Right ventricle myocardium inferior (tissue), 1 donor: ENCODE data around the gene PIBF1. TPM values are rescaled to one million over a fixed set of nuclear protein-coding genes. Genes with fewer than 3 reads are reported as not detected.
A peak's percentile ranks its signal among the peaks of the same experiment; 100 is the strongest.
"Not testable (repeated sequence)": the region's sequence is repeated elsewhere in the genome, so short reads cannot be mapped to it uniquely, and the experiment has no call there.

Source experiments
- ATAC-seq: fragments of 200-7000 bp; cut with Tn5 transposase; one replicate; pipeline ENCODE4 v1.9.1; 2020; ENCODE audit warnings: mild to moderate bottlenecking, moderate library complexity
- DNase-seq: peaks from one replicate; pipeline ENCODE4 v3.0.0; 2021; ENCODE audit errors: missing footprints
- intact Hi-C: fragments of 100-400 bp; cut with DNase I; formaldehyde crosslinking; loops from one replicate; pipeline ENCODE4 v1.11.0; 2022
- total RNA-seq: library from RNA; stranded (reverse); fragmentation: NEBNext Ultra II Directional; extraction: Animal tissue kit (Norgen Biotek cat#: 25700); gene quantifications from one replicate; pipeline ENCODE4 v1.2.1, GENCODE V29; 2021
- donor health status: DM: no; HTN: yes; CAD: no; lungs with severe emphysema.

Gene PIBF1
- total RNA-seq, 1 donor from 2014 or later: 16.3 TPM

GRCh38 chr13:72886272-72887067 is 104.5 kb downstream of the PIBF1 start:
- intact Hi-C loops: no loop called here
- ATAC-seq: no peak
- DNase-seq: no peak

GRCh38 chr13:72889495-72889894 is 107.6 kb downstream of the PIBF1 start:
- intact Hi-C loops: no loop called here
- ATAC-seq (no peak), DNase-seq (no peak)

GRCh38 chr13:72890546-72890945 is 108.6 kb downstream of the PIBF1 start:
- intact Hi-C loops: no loop called here
- DNase-seq (no peak), ATAC-seq (no peak)

- intact Hi-C loops: no loop called here
- ATAC-seq: no peak
- no peak for DNase-seq
These were observed 109.5 kb downstream of the PIBF1 start for GRCh38 chr13:72891423-72891822.

- no peak for DNase-seq
- ATAC-seq: no peak
- intact Hi-C loops: no loop called here
These were observed 114.9 kb downstream of the PIBF1 start for GRCh38 chr13:72896869-72897268.

GRCh38 chr13:72901546-72901945 is 119.6 kb downstream of the PIBF1 start:
- DNase-seq, intact Hi-C loops, ATAC-seq: not testable (repeated sequence)

GRCh38 chr13:72908416-72908815 is 126.5 kb downstream of the PIBF1 start:
- DNase-seq (no peak), ATAC-seq (no peak)
- intact Hi-C loops: no loop called here

GRCh38 chr13:72911981-72912380 is 130.0 kb downstream of the PIBF1 start:
- DNase-seq (no peak), ATAC-seq (no peak)
- intact Hi-C loops: no loop called here

- ATAC-seq (peak; percentile 89), DNase-seq (no peak)
- intact Hi-C loops: no loop called here
These were observed 138.2 kb downstream of the PIBF1 start for GRCh38 chr13:72920097-72920496.

GRCh38 chr13:72931311-72931710 is 149.4 kb downstream of the PIBF1 start:
- DNase-seq (no peak), ATAC-seq (no peak)
- intact Hi-C loops: no loop called here

- DNase-seq: no peak
- intact Hi-C loops: no loop called here
- ATAC-seq: no peak
These were observed 150.3 kb downstream of the PIBF1 start for GRCh38 chr13:72932250-72932649.

- DNase-seq, ATAC-seq, intact Hi-C loops: not testable (repeated sequence)
These were observed 164.3 kb downstream of the PIBF1 start for GRCh38 chr13:72946267-72946666.

- ATAC-seq (no peak), DNase-seq (no peak)
- intact Hi-C loops: no loop called here
These were observed 170.7 kb downstream of the PIBF1 start for GRCh38 chr13:72952529-72953141.

GRCh38 chr13:72953391-72953965 is 171.5 kb downstream of the PIBF1 start:
- ATAC-seq (no peak), DNase-seq (no peak)
- intact Hi-C loops: no loop called here

- ATAC-seq (no peak), DNase-seq (no peak)
- intact Hi-C loops: no loop called here
These were observed 177.7 kb downstream of the PIBF1 start for GRCh38 chr13:72959643-72960042.

- no peak for ATAC-seq
- intact Hi-C loops: no loop called here
- DNase-seq: no peak
These were observed 178.2 kb downstream of the PIBF1 start for GRCh38 chr13:72960114-72960513.

- DNase-seq (no peak), ATAC-seq (no peak)
- intact Hi-C loops: no loop called here
These were observed 178.6 kb downstream of the PIBF1 start for GRCh38 chr13:72960541-72960940.

GRCh38 chr13:72963762-72964161 is 181.8 kb downstream of the PIBF1 start:
- intact Hi-C loops: no loop called here
- no peak for ATAC-seq
- DNase-seq: no peak

GRCh38 chr13:72970301-72970880 is 188.5 kb downstream of the PIBF1 start:
- no peak for DNase-seq
- ATAC-seq: no peak
- intact Hi-C loops: no loop called here

GRCh38 chr13:72970956-72971355 is 189.0 kb downstream of the PIBF1 start:
- DNase-seq (no peak), ATAC-seq (no peak)
- intact Hi-C loops: no loop called here
